Measurements from ENCODE around the gene TBC1D9.

- TF ChIP-seq POLR2AphosphoS5 (IDR thresholded peaks at IDR 0.05) (no peak), CTCF (IDR thresholded peaks at IDR 0.05) (no peak)
Measured at GRCh38 chr4:140736669-140737343, 19.4 kb downstream of the TBC1D9 start.
